Smooth muscle cell (in vitro differentiated cells): Measurements from ENCODE around the gene CTXND2. TPM values are rescaled to one million over a fixed set of nuclear protein-coding genes. Genes with fewer than 3 reads are reported as not detected.

ENCODE experiments used
- DNase-seq: peaks from one replicate; lab custom pipeline; 2025; ENCODE audit not compliant: unreplicated experiment; lab: John Stamatoyannopoulos, UW
- H2AFZ ChIP-seq: fragments of 200-600 bp; sonication (generic); 2 replicates; pipeline ENCODE4 v1.6.0; 2016; ENCODE audit warnings: antibody characterized with exemption, low read depth, mild to moderate bottlenecking
- H3F3A ChIP-seq: fragments of 200-600 bp; sonication (generic); 2 replicates; pipeline ENCODE4 v1.6.0; 2017; ENCODE audit warnings: antibody characterized with exemption, low read depth
- H3K27ac ChIP-seq: fragments of 200-600 bp; sonication (generic); 2 replicates; pipeline ENCODE4 v1.5.1; 2016; ENCODE audit warnings: low read depth, mild to moderate bottlenecking
- H3K27me3 ChIP-seq: fragments of 200-600 bp; sonication (generic); 2 replicates; pipeline ENCODE4 v1.6.1; 2016; ENCODE audit warnings: low read depth, mild to moderate bottlenecking
- H3K36me3 ChIP-seq: fragments of 200-600 bp; sonication (generic); 2 replicates; pipeline ENCODE4 v1.5.1; 2016; ENCODE audit warnings: low read depth
- H3K4me1 ChIP-seq: fragments of 200-600 bp; sonication (generic); 2 replicates; pipeline ENCODE4 v1.5.1; 2016; ENCODE audit warnings: low read depth
- H3K4me2 ChIP-seq: fragments of 200-600 bp; sonication (generic); 2 replicates; pipeline ENCODE4 v1.6.0; 2016; ENCODE audit warnings: mild to moderate bottlenecking
- H3K4me3 ChIP-seq: fragments of 200-600 bp; sonication (generic); 2 replicates; pipeline ENCODE4 v1.5.1; 2016; ENCODE audit warnings: mild to moderate bottlenecking
- H3K79me2 ChIP-seq: fragments of 200-600 bp; sonication (generic); 2 replicates; pipeline ENCODE4 v1.6.0; 2016; ENCODE audit warnings: low read depth, mild to moderate bottlenecking
- H3K9ac ChIP-seq: fragments of 200-600 bp; sonication (generic); 2 replicates; pipeline ENCODE4 v1.6.0; 2016; ENCODE audit warnings: low read depth
- H3K9me3 ChIP-seq: fragments of 200-600 bp; sonication (generic); replicated peaks from 2 replicates; pipeline ENCODE4 v1.5.1; 2016; ENCODE audit warnings: low read depth
- H4K20me1 ChIP-seq: fragments of 200-600 bp; sonication (generic); 2 replicates; pipeline ENCODE4 v1.6.0; 2016; ENCODE audit warnings: low read depth
- WGBS: methylation state at CpG from one replicate; pipeline ENCODE4 v1.1.7; 2016; ENCODE audit warnings: low lambda C conversion rate; 5-methylcytosine and 5-hydroxymethylcytosine counted together
- polyA plus RNA-seq: library from polyadenylated mRNA; unstranded; fragments of >200 nt; fragmentation: Nextera tagmentation; extraction: Ambion mirVana; gene quantifications from 2 replicates; pipeline ENCODE4 v1.2.1, GENCODE V29; 2016
- total RNA-seq: library from RNA; depleted of rRNA; stranded (reverse); fragments of >200 nt; gene quantifications from 2 replicates; pipeline ENCODE4 v1.2.3, GENCODE V29; 2014
- TF ChIP-seq, protein P1 (sequence below): fragments of 200-600 bp; sonication (generic); IDR thresholded peaks from 2 replicates; pipeline ENCODE4 v1.5.1; 2017; ENCODE audit warnings: borderline replicate concordance, mild to moderate bottlenecking, antibody characterized with exemption; ENCODE audit not compliant: insufficient read depth, poor library complexity, severe bottlenecking

The CTXND2 gene
- total and polyA plus RNA-seq, 2 experiments from 2014 or later = not detected

DNA sequence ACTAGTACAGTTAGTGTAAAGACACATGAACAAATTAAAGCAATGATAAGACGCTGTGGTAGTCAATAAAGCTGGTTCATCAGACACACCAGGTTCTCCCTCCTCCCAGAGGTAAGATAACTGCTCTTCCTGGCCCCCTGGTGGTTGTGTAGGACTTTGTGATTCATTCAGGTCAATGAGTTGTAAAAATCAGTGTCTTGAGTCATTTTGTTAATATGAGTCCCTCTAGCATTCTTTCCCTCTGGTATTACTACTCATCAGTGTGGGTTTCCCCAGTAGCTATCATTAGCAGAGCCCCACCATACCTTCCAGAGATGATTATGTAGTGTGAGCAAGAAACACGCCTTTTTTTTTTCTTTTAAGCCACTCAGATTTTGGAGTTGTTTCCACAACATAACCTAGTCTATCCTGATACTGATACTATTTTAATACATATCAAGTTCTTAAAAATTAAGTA lies 35.6 kb downstream of the CTXND2 start:
- peak; percentile 7 for DNase-seq
- Histone ChIP-seq H2AFZ (peak overlapping the region; percentile 6), H3K27ac (peak overlapping the region; percentile 51), H3K4me3 (no peak overlapping the region), H3K36me3 (no peaks in the 10 kb centered on the region), H3K4me2 (peak overlapping the region; percentile 20), H3K4me1 (no peaks in the 10 kb centered on the region), H3K79me2 (peaks cover 9% of the 10 kb centered on the region), H4K20me1 (no peaks in the 10 kb centered on the region), H3K9ac (no peak overlapping the region), H3F3A (no peaks in the 10 kb centered on the region), H3K27me3 (no peaks in the 10 kb centered on the region), H3K9me3 (no peaks in the 10 kb centered on the region)
- TF ChIP-seq, protein P1, sequence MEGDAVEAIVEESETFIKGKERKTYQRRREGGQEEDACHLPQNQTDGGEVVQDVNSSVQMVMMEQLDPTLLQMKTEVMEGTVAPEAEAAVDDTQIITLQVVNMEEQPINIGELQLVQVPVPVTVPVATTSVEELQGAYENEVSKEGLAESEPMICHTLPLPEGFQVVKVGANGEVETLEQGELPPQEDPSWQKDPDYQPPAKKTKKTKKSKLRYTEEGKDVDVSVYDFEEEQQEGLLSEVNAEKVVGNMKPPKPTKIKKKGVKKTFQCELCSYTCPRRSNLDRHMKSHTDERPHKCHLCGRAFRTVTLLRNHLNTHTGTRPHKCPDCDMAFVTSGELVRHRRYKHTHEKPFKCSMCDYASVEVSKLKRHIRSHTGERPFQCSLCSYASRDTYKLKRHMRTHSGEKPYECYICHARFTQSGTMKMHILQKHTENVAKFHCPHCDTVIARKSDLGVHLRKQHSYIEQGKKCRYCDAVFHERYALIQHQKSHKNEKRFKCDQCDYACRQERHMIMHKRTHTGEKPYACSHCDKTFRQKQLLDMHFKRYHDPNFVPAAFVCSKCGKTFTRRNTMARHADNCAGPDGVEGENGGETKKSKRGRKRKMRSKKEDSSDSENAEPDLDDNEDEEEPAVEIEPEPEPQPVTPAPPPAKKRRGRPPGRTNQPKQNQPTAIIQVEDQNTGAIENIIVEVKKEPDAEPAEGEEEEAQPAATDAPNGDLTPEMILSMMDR = peak; percentile 80
- WGBS = 40% methylated on average over 2 of the region's 2 CpGs

DNA sequence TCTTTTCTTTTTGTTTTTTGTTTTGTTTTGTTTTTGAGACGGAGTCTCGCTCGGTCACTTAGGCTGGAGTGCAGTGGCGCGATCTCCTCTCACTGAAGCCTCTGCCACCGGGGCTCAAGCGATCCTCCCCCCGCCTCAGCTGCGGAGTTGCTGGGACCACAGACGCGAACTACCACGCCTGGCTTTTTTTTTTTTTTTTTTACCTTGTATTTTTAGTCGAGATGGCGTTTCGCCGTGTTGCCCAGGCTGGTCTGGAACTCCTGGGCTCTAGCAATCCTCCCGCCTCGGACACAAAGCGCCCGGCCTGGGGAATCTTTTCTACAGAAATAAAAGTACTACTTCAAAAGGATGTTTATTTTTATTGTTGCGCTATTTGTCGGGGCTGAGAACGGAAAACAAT lies 38.1 kb downstream of the CTXND2 start:
- no peak overlapping the region for H2AFZ ChIP-seq
- TF ChIP-seq, protein P1 = no peak
- peak overlapping the region; percentile 88 for H3K4me3 ChIP-seq
- 94% methylated on average over 23 of the region's 23 CpGs for WGBS
- peaks cover 9% of the 10 kb centered on the region for H3K79me2 ChIP-seq
- DNase-seq = no peak
- no peaks in the 10 kb centered on the region for H3F3A ChIP-seq
- no peaks in the 10 kb centered on the region for H3K4me1 ChIP-seq
- H4K20me1 ChIP-seq = no peaks in the 10 kb centered on the region
- no peak overlapping the region for H3K27ac ChIP-seq
- no peak overlapping the region for H3K9ac ChIP-seq
- no peaks in the 10 kb centered on the region for H3K27me3 ChIP-seq
- H3K4me2 ChIP-seq = no peak overlapping the region
- H3K36me3 ChIP-seq = peaks cover 8% of the 10 kb centered on the region
- H3K9me3 ChIP-seq = no peaks in the 10 kb centered on the region

DNA sequence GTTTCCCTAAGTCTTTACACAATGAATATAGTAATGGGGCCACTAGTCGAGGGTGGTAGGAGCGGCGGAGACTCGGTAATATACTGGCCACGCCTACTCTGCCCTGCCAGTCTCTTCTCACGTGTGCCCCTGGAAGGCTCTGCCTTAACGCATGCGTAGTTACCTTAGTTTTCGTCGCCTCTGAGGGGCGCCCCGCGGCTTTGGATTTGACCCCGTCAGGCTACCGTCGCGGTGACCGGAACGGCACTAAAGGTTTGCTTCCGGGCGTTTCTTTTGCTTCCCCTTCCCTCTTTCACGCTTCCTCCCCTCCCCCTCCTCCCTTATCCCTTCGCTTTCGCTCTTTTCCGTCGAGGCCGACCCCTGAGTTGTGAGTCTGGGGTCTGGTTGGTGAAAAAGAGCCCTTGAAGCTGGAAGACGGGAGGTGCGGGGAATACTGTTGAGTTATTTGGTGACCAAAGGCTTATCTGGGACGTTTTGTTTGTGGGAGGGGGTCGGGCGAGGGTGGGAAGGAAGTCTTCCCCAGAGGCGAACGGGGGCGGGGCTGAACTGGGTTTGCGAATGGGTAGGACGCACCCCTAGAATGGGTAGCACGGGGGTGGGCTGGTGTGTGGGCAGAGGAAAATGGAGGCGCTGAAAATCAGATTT lies 39.3 kb downstream of the CTXND2 start, which contains the start of gene SETDB1:
TSS of gene SETDB1 (plus strand) at position 267 of the 645 bp plus-strand sequence. CDS start 1,352 bp downstream, outside the sequence.
- no peaks in the 10 kb centered on the region for H3K27me3 ChIP-seq
- no peaks in the 10 kb centered on the region for H4K20me1 ChIP-seq
- peak within 1 kb of the TSS; percentile 94 for H3K4me2 ChIP-seq
- peak within 1 kb of the TSS; percentile 96 for H2AFZ ChIP-seq
- DNase-seq = peak; percentile 63
- H3K9me3 ChIP-seq = no peaks in the 10 kb centered on the region
- under 1% methylated on average over 39 of the region's 39 CpGs for WGBS
- H3K4me1 ChIP-seq = no peaks in the 10 kb centered on the region
- TF ChIP-seq, protein P1 = no peak
- H3F3A ChIP-seq = no peaks in the 10 kb centered on the region
- H3K79me2 ChIP-seq = peaks cover 9% of the 10 kb centered on the region
- H3K9ac ChIP-seq = peak within 1 kb of the TSS; percentile 94
- H3K4me3 ChIP-seq = peak within 1 kb of the TSS; percentile 88
- peaks cover 19% of the 10 kb centered on the region for H3K36me3 ChIP-seq
- peak within 1 kb of the TSS; percentile 85 for H3K27ac ChIP-seq

DNA sequence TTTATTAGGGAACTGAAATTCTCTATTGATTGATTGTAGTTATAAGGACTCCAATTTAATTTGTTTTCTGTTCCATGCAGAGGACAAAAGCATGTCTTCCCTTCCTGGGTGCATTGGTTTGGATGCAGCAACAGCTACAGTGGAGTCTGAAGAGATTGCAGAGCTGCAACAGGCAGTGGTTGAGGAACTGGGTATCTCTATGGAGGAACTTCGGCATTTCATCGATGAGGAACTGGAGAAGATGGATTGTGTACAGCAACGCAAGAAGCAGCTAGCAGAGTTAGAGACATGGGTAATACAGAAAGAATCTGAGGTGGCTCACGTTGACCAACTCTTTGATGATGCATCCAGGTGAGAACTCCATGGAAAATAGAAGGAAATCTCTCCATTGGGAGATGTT lies 40.7 kb downstream of the CTXND2 start:
- Histone ChIP-seq H3K4me3 (no peak overlapping the region), H3K9me3 (peaks cover 8% of the 10 kb centered on the region), H3K36me3 (peaks cover 32% of the 10 kb centered on the region), H4K20me1 (no peaks in the 10 kb centered on the region), H3K79me2 (peaks cover 20% of the 10 kb centered on the region), H2AFZ (no peak overlapping the region), H3F3A (no peaks in the 10 kb centered on the region), H3K4me2 (no peak overlapping the region), H3K9ac (no peak overlapping the region), H3K27me3 (no peaks in the 10 kb centered on the region), H3K27ac (no peak overlapping the region), H3K4me1 (no peaks in the 10 kb centered on the region)
- TF ChIP-seq, protein P1 = no peak
- whole genome bisulfite sequencing = over 99% methylated on average over 4 of the region's 4 CpGs
- no peak for DNase-seq
